IPS DF 4.7 (cell line): Measurements from ENCODE around the gene GNL3.
A peak's percentile ranks its signal among the peaks of the same experiment; 100 is the strongest.
"Not testable (repeated sequence)": the region's sequence is repeated elsewhere in the genome, so short reads cannot be mapped to it uniquely, and the experiment has no call there.

Source experiments
- DNase-seq: peaks from one replicate; pipeline ENCODE4 v3.0.0-alpha.2; 2013; ENCODE audit warnings: low spot score; ENCODE audit errors: extremely low read depth

Gene GNL3

GRCh38 chr3:52685709-52686691 is at the start of gene GNL3, which contains the start of gene PBRM1:
TSS of gene GNL3 (plus strand) at chr3:52686032. CDS start at chr3:52686093, 61 bp downstream.
TSS of gene PBRM1 (minus strand) at chr3:52685913.
- DNase-seq, result peak; percentile 72

GRCh38 chr3:52636673-52637072 is 49.2 kb upstream of the GNL3 start:
- DNase-seq, result no peak

- no peak for DNase-seq
Measured at GRCh38 chr3:52645549-52645948, 40.3 kb upstream of the GNL3 start.

GRCh38 chr3:52649461-52650210 is 36.2 kb upstream of the GNL3 start:
- DNase-seq, result no peak

- DNase-seq, result no peak
Measured at GRCh38 chr3:52650439-52650838, 35.4 kb upstream of the GNL3 start.

- no peak for DNase-seq
Measured at GRCh38 chr3:52651592-52651991, 34.2 kb upstream of the GNL3 start.

- no peak for DNase-seq
Measured at GRCh38 chr3:52655895-52656294, 29.9 kb upstream of the GNL3 start.

- no peak for DNase-seq
Measured at GRCh38 chr3:52660046-52660445, 25.8 kb upstream of the GNL3 start.

GRCh38 chr3:52663098-52663497 is 22.7 kb upstream of the GNL3 start:
- no peak for DNase-seq

- DNase-seq, result no peak
Measured at GRCh38 chr3:52670621-52671521, 15.0 kb upstream of the GNL3 start.

- no peak for DNase-seq
Measured at GRCh38 chr3:52671676-52672075, 14.2 kb upstream of the GNL3 start.

GRCh38 chr3:52676201-52676600 is 9.6 kb upstream of the GNL3 start:
- not testable (repeated sequence) for DNase-seq

GRCh38 chr3:52678265-52679198 is 7.3 kb upstream of the GNL3 start:
- DNase-seq, result no peak

- DNase-seq, result no peak
Measured at GRCh38 chr3:52679199-52679538, 6.7 kb upstream of the GNL3 start.

- DNase-seq, result no peak
Measured at GRCh38 chr3:52679811-52680210, 6.0 kb upstream of the GNL3 start.

- no peak for DNase-seq
Measured at GRCh38 chr3:52681596-52681995, 4.2 kb upstream of the GNL3 start.

- no peak for DNase-seq
Measured at GRCh38 chr3:52682016-52682415, 3.8 kb upstream of the GNL3 start.

GRCh38 chr3:52683611-52684010 is 2.2 kb upstream of the GNL3 start:
- DNase-seq, result no peak

- no peak for DNase-seq
Measured at GRCh38 chr3:52684184-52684583, 1.6 kb upstream of the GNL3 start.

GRCh38 chr3:52685285-52685708 is 535 bp upstream of the GNL3 start:
- DNase-seq, result no peak
